Measurements from ENCODE around the gene DCLK3.

Gene DCLK3

DNA sequence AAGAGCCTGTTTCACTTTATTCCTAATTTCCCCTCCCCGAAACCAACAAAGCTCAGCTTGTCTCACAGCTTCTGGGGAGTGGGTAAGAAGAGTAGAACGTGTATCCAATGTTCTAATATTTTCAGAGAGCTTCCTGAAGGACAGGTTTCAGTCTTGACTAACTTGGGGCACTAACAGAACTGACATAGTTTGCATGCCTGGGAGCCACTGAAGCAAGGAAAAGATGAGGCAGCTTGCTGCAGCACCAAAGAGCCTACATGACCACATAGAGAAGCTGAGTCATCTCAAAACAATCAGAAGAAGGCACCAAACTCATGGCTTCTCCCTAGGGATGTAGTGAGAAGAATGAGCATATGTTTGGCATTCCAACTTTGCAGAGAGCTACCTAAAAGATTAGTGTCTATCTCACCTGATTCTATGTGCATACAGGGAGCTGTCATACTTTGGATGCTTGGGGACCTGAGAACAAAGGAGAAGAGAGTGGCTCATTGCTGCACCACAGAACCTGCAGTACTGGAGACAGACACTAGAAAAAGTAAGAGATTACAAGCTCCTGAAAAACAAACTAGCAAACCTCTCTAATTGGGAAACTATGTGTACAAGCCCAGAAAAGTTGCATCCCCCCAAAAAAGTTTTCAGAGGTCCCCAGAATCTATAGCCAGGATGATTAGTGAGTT is 86.9 kb downstream of the DCLK3 start:
- DNase-seq (ENCODE audit: extremely low read depth in 1 of 2, low read depth in 1 of 2), result no peak

DNA sequence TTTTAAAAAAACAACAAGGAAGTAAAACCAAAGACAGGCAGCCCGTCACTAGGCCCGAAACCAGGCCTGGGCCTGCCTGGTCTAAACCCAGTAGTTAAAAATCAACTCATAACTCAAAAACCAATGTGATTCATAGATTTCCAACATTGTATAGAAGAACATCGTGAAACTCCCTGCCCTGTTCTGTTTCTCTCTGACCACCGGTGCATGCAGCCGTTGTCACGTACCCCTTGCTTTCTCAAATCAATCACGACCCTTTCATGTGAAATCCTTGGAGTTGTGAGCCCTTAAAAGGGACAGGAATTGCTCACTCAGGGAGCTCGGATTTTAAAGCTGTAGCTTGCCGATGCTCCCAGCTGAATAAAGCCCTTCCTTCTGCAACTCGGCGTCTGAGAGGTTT is 89.5 kb downstream of the DCLK3 start:
- no peak for DNase-seq (ENCODE audit: extremely low read depth in 1 of 2, low read depth in 1 of 2)

DNA sequence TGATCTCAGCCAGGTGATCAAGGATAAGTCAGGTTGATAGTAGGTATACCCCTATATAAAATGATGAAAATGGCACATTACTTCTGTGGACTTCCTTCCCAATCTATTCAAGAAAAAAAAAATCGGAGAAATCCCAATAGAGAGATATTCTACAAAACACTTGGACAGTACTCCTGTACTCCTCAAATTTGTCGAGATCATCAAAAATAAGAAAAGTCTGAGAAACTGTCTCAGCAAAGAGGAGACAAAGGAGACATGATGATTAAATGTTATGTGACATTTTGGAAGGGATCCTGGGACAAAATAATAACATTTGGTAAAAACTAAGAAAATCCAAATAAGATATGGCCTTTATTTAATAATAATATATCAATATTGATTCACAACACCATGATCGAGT is 94.6 kb downstream of the DCLK3 start:
- DNase-seq (ENCODE audit: extremely low read depth in 1 of 2, low read depth in 1 of 2), result no peak

DNA sequence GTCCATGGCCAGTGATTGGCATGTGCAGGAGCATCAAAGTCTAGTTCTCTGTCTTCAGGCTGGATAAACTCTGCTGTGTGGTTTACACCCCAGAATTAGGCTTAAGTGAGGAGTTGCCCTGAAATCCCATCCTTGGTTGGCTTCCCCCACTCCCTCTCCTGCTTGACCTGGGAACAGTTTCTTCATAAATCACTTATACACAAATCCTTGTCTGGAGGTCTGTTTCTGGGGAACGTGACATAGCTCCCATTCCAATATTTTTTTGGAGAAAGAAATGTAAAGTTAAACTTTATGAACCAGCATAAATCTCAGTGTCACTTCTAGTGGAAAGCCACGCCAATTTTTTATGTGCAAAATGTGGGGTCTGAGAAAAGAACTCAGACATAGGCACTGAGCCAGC is 98.2 kb downstream of the DCLK3 start:
- no peak for DNase-seq (ENCODE audit: extremely low read depth in 1 of 2, low read depth in 1 of 2)

DNA sequence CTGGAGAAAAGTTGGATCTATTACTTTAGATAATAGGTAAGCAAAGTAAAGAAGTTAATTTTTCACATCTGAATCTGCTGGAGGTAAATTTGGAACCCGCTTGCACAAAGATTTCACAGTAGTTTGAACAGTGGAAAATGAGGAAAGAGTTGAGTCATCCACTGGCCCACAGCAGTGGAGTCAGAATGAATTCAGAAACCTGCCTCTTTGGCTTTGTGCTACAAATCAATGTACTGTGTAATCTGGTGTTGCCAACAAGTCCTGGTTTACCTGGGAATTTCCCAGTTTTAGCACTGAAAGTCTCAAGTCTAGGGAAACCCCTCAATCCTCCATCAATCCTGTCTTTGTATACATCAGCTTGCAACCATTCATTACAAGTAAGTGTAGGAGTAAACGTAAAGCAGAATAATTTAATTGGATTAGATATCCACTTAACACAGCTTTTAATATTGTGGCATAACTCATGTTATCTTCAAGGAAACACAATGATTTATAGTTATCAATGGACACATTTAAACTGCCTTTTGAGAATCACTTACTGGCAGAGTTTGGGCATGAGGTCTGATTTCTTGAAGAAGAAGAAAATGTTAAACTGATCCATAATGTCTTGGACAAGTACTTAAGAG is 100.6 kb downstream of the DCLK3 start:
- DNase-seq (ENCODE audit: extremely low read depth in 1 of 2, low read depth in 1 of 2), result no peak

DNA sequence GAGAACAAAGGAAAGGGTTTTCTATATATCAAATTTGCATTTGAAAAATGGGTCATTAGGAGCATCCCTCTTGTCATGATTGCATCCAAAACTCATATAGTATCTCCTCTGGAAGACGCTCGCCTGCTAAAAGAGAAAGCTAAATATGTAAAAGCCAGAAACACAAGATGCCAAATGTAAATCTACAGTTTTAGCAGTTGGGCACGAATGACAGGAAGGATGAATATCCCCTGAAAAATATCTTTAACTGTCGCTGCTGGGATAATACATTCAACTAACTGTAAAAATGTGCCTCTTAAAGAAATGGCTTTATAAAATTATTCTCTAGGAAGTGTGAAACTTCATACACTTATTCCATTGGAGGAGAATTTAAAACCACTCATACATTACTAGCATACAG is 101.7 kb downstream of the DCLK3 start:
- no peak for DNase-seq (ENCODE audit: extremely low read depth in 1 of 2, low read depth in 1 of 2)
